ENCODE results near the gene UCK1. TPM values are rescaled to one million over a fixed set of nuclear protein-coding genes. Genes with fewer than 3 reads are reported as not detected.

Gene UCK1
- total RNA-seq, 2 donors from 2014 or later: 47.6 to 48.2 TPM

DNA sequence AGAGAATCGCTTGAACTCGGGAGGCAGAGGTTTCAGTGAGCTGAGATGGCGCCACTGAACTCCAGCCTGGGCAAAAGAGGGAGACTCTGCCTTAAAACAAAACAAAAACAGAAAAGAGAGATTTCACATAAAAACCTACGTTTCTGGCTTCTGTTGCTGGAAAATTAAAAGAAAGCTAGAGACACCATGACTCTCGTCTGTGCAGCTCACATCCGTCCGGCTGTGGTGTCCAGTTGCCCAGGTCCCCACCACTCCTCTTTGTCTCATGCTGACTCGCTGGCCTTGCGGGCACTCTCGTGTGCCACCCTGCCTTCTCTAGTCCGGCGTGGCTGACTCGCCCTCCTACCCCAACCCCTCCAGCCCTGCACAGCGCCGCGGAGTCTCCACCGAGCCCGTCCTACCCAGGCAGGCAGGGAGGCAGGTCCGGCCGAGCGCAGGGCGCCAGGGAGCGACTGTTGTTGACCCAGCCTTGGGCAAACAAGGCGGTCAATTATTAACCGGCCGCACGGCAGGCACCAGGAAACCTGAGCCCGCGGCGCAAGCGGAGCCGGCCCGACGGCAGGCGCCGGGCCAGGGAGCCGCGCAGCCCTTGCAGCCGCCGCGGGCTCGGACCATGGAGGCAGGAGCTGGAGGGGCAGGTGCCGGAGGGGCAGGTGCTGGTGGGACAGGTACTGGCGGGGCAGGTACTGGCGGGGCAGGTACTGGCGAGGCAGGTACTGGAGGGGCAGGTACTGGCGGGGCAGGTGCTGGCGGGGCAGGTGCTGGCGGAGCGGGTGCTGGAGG is 14.1 kb upstream of the UCK1 start, which contains the start of gene PRRT1B:
PRRT1B (plus strand) TSS at position 521 of the 783 bp plus-strand sequence; CDS start at position 614, 93 bp downstream.
- H3K27me3 ChIP-seq (replicated peaks; ENCODE audit: insufficient read depth): no peaks in the 10 kb centered on the region
- no peaks in the 10 kb centered on the region for H3K36me3 ChIP-seq
- peak within 1 kb of the TSS; percentile 56 to 70 for H3K27ac ChIP-seq
- intact Hi-C loops (cut with DNase I): no loop called here
- WGBS: 21% methylated on average over 38 of the region's 50 CpGs
- H3K4me3 ChIP-seq: peak within 1 kb of the TSS; percentile 27 to 41
- peak; percentile 75 for DNase-seq (ENCODE audit: low spot score)
- TF ChIP-seq POLR2AphosphoS5 (IDR thresholded peaks at IDR 0.05) (no peak), POLR2A (IDR thresholded peaks at IDR 0.05) (no peak)
- TF ChIP-seq, protein P1, sequence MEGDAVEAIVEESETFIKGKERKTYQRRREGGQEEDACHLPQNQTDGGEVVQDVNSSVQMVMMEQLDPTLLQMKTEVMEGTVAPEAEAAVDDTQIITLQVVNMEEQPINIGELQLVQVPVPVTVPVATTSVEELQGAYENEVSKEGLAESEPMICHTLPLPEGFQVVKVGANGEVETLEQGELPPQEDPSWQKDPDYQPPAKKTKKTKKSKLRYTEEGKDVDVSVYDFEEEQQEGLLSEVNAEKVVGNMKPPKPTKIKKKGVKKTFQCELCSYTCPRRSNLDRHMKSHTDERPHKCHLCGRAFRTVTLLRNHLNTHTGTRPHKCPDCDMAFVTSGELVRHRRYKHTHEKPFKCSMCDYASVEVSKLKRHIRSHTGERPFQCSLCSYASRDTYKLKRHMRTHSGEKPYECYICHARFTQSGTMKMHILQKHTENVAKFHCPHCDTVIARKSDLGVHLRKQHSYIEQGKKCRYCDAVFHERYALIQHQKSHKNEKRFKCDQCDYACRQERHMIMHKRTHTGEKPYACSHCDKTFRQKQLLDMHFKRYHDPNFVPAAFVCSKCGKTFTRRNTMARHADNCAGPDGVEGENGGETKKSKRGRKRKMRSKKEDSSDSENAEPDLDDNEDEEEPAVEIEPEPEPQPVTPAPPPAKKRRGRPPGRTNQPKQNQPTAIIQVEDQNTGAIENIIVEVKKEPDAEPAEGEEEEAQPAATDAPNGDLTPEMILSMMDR (IDR thresholded peaks at IDR 0.05): no peak
- H3K9me3 ChIP-seq: no peaks in the 10 kb centered on the region
- H3K4me1 ChIP-seq (replicated peaks): peaks cover 8% of the 10 kb centered on the region

DNA sequence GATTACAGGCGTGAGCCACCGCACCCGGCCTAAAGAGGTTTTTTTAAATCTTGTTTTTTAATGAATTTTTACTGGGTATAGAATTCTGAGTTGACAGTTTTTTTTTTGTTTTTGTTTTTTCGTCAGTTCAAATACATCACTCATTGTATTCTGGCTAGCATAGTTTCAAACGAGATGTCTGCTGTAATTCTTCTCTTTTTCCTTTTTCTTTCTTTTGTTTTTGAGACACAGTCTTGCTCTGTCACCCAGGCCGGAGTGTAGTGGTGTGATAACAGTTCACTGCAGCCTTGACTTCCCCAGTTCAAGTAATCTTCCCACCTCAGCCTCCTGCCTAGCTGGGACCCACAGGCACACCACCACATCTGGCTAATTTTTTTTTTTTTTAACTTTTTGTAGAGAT is 12.1 kb upstream of the UCK1 start:
- intact Hi-C loops (cut with DNase I): no loop called here
- TF ChIP-seq, protein P1 (IDR thresholded peaks at IDR 0.05): no peak
- no peak for TF ChIP-seq POLR2A (IDR thresholded peaks at IDR 0.05)
- no peak for TF ChIP-seq POLR2AphosphoS5 (IDR thresholded peaks at IDR 0.05)
- DNase-seq (ENCODE audit: low spot score): no peak
- no peaks in the 10 kb centered on the region for H3K36me3 ChIP-seq
- H3K4me3 ChIP-seq: no peak overlapping the region
- H3K4me1 ChIP-seq (replicated peaks): peaks cover 8% of the 10 kb centered on the region
- H3K9me3 ChIP-seq: no peaks in the 10 kb centered on the region
- no peaks in the 10 kb centered on the region for H3K27me3 ChIP-seq (replicated peaks; ENCODE audit: insufficient read depth)
- H3K27ac ChIP-seq: no peak overlapping the region
- WGBS: 94% methylated on average over 6 of the region's 6 CpGs

DNA sequence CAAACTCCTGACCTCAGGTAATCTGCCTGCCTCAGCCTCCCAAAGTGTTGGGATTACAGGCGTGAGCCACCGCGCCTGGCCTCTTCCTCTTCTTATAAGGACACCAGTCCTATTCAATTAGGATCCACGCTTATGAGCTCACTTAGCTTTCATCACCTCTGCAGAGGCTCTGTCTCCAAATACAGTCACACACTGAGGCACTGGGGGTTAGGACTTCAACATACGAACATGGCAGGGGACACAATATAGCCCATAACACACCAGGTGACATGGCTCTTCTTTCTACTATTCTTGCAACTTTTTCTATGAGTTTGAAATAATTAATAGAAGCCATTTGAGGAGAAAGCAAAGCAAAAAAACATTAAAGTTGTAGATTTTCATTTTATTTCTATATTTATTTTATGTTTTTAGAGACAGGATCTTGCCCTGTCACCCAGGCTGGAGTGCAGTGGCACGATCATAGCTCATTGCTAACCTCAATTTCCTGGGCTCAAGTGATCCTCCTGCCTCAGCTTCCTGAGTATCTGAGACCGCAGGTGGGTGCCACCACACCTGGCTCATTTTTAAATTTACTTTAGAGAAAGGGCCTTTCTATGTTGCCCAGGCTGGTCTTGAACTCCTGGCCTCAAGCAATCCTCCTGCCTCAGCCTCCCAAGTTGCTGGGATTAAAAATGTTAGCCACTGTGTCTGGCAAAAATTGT is 8.3 kb upstream of the UCK1 start:
- WGBS: 86% methylated on average over 7 of the region's 7 CpGs
- H3K36me3 ChIP-seq: no peaks in the 10 kb centered on the region
- H3K27ac ChIP-seq: no peak overlapping the region
- no peaks in the 10 kb centered on the region for H3K27me3 ChIP-seq (replicated peaks; ENCODE audit: insufficient read depth)
- no peak for DNase-seq (ENCODE audit: low spot score)
- intact Hi-C loops (cut with DNase I): no loop called here
- H3K9me3 ChIP-seq: no peaks in the 10 kb centered on the region
- TF ChIP-seq POLR2AphosphoS5 (IDR thresholded peaks at IDR 0.05): no peak
- TF ChIP-seq POLR2A (IDR thresholded peaks at IDR 0.05): no peak
- TF ChIP-seq, protein P1 (IDR thresholded peaks at IDR 0.05): no peak
- H3K4me3 ChIP-seq: no peak overlapping the region
- no peaks in the 10 kb centered on the region for H3K4me1 ChIP-seq (replicated peaks)

DNA sequence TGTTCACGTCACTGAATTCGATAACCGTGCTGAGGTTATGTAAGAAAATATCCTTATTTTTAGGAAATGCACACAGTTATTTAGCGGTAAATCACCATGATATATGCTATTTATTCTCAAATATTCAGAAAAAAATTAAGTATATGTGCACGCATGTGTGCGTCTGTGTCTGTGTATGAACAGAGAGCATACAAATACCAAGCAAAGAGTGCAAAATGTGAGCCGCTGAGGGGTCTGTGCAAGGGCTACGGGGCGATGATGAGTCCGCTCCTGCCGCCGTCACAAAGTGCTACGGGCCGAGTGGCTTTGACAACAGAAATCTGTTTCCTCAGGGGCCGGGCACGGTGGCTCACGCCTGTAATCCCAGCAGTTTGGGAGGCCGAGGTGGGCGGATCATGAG is 6.9 kb upstream of the UCK1 start:
- DNase-seq (ENCODE audit: low spot score): no peak
- H3K9me3 ChIP-seq: no peaks in the 10 kb centered on the region
- H3K27me3 ChIP-seq (replicated peaks; ENCODE audit: insufficient read depth): no peaks in the 10 kb centered on the region
- no peak overlapping the region for H3K4me3 ChIP-seq
- TF ChIP-seq POLR2AphosphoS5 (IDR thresholded peaks at IDR 0.05) (no peak), POLR2A (IDR thresholded peaks at IDR 0.05) (no peak)
- TF ChIP-seq, protein P1 (IDR thresholded peaks at IDR 0.05): no peak
- WGBS: 91% methylated on average over 19 of the region's 19 CpGs
- H3K36me3 ChIP-seq: no peaks in the 10 kb centered on the region
- no peak overlapping the region for H3K27ac ChIP-seq
- intact Hi-C loops (cut with DNase I): no loop called here
- H3K4me1 ChIP-seq (replicated peaks): no peaks in the 10 kb centered on the region
